A673 (cell line): ENCODE results near the gene UBE2L3.

Experiments
- CTCF ChIP-seq: fragments of 300-800, 200-600 bp; sonication (generic); conservative IDR thresholded peaks from 2 replicates; pipeline ENCODE4 v1.5.1; 2017; ENCODE audit warnings: low read depth, mild to moderate bottlenecking, antibody characterized with exemption, low read length, moderate library complexity, mixed read lengths
- EZH2 ChIP-seq: fragments of 200-600 bp; sonication (generic); IDR thresholded peaks from 2 replicates; pipeline ENCODE4 v1.6.1; 2017; ENCODE audit warnings: borderline replicate concordance, low read depth, mild to moderate bottlenecking, mixed read lengths, antibody characterized with exemption, low read length; ENCODE audit not compliant: poor library complexity, severe bottlenecking

DNA sequence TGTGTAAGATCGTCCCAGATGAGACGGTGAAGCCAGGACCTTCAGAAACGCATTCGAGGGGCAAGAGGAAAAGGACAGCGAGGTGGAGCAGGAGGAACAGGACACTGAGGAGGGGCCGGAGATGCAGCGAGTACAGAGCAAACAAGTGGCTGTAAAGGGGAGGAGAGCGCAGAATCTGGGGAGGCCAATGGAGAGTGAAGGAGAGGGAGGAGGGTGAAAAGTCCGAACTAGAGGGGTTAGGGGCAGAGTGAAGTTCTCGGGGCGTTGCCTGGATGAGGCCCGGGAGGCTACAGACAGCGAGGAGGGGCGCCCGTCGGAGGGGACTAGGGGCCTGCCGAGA is 89.5 kb downstream of the UBE2L3 start:
- no peak for TF ChIP-seq CTCF
- TF ChIP-seq EZH2: no peak
